Fibroblast of lung (primary cell): Measurements from ENCODE around the gene WDR75.

Experiments
- EZH2 ChIP-seq: IDR thresholded peaks from 2 replicates; pipeline ENCODE4 v1.5.1; 2012; ENCODE audit warnings: low read length, control low read depth, mild to moderate bottlenecking; ENCODE audit errors: missing control alignments
- TF ChIP-seq, protein P1 (sequence below), 2 donors: IDR thresholded peaks in 1 of 2; conservative IDR thresholded peaks in 1 of 2; 1 replicate in 1 of 2; 2 replicates in 1 of 2; pipeline ENCODE4 v1.5.1; 2011 to 2012; ENCODE audit warnings: low read length in 2 of 2, control low read depth in 1 of 2, inconsistent platforms in 1 of 2, low read depth in 1 of 2, mild to moderate bottlenecking in 1 of 2

DNA sequence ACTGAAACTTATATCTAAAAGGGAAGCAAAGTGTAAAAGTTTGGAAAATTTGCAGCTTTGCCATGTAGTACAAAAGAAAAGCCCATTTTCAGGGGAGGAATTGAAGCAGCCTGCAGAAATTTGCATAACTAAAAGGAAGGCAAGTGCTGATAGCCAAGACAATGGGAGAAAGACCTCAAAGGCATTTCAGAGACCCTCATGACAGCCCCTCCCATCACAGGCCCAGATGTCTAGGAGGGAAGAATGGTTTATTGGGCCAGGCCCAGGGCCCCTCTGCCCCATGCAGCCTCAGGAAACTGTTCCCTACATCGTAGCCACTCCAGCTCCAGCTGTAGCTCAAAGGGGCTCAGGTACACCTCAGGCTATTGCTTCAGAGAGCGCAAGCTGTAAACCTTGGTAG is 14.4 kb upstream of the WDR75 start:
- TF ChIP-seq, protein P1, sequence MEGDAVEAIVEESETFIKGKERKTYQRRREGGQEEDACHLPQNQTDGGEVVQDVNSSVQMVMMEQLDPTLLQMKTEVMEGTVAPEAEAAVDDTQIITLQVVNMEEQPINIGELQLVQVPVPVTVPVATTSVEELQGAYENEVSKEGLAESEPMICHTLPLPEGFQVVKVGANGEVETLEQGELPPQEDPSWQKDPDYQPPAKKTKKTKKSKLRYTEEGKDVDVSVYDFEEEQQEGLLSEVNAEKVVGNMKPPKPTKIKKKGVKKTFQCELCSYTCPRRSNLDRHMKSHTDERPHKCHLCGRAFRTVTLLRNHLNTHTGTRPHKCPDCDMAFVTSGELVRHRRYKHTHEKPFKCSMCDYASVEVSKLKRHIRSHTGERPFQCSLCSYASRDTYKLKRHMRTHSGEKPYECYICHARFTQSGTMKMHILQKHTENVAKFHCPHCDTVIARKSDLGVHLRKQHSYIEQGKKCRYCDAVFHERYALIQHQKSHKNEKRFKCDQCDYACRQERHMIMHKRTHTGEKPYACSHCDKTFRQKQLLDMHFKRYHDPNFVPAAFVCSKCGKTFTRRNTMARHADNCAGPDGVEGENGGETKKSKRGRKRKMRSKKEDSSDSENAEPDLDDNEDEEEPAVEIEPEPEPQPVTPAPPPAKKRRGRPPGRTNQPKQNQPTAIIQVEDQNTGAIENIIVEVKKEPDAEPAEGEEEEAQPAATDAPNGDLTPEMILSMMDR (conservative IDR thresholded peaks at IDR 0.05 in 1 of 2, IDR thresholded peaks at IDR 0.05 in 1 of 2; ENCODE audit: low read depth in 1 of 2, low read length in 2 of 2) = no peak
- no peak for TF ChIP-seq EZH2
